Fibroblast of peridontal ligament (primary cell): ENCODE results near the gene NOL4L.
"Not testable (repeated sequence)": the region's sequence is repeated elsewhere in the genome, so short reads cannot be mapped to it uniquely, and the experiment has no call there.

ENCODE experiments used
- DNase-seq: peaks from one replicate; pipeline ENCODE4 v3.0.0-alpha.2; 2010; ENCODE audit errors: extremely low read depth

Gene NOL4L

DNA sequence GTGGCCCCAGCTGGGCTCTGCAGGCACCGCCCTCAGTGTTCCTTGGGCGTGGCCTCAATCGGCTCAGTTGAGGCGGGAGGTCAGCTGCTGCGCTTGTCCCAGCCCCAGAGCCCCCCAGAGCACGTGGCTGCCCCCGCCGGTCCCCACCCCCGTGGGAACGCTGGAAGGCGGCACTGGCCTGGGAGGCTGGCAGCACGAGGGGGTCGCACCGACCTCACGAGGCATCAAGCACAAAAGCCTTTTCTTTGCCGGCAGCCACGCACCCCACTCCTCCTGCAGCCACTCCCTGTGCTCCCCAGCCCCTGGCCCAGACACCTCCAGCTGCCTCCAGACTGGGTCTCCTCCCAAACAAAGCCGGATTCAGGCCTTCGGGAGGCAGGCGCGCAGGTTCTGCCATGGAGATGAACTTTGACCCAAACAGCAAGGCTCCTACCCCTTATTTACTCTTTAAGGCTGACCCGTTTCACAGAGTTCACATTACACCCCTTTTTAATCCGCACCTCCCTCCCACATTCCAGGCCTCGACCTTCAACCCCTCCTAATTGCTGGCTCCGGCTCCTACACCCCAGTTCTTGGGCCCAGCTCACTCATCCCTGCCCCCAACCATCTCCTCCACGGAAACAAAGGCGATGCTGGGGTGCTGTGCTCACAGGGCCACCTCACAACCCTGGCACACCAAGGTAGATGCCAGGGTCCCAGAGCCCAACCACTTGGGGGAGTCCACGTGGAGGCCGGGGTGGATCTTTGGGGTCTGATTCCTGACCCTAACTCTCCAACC lies 111.7 kb downstream of the NOL4L start:
- no peak for DNase-seq

GRCh38 chr20:32472581-32473207 lies 112.4 kb downstream of the NOL4L start:
- no peak for DNase-seq

DNA sequence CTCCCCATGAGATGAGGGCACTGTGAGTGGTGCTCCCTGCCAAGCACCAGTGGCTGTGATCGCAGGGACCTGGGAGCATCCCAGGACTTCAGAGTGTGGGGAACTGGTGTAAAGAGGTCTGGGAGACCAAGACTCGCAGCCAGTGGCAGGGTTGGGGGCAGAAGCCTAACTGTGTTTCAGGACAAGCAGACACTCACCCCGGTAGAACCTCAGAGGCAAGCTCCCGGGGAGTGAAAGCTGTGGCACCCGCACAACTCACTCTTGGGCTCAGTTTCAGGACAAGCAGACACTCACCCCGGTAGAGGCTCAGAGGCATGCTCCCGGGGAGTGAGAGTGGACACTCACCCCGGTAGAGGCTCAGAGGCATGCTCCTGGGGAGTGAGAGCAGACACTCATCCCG lies 114.2 kb downstream of the NOL4L start:
- no peak for DNase-seq

DNA sequence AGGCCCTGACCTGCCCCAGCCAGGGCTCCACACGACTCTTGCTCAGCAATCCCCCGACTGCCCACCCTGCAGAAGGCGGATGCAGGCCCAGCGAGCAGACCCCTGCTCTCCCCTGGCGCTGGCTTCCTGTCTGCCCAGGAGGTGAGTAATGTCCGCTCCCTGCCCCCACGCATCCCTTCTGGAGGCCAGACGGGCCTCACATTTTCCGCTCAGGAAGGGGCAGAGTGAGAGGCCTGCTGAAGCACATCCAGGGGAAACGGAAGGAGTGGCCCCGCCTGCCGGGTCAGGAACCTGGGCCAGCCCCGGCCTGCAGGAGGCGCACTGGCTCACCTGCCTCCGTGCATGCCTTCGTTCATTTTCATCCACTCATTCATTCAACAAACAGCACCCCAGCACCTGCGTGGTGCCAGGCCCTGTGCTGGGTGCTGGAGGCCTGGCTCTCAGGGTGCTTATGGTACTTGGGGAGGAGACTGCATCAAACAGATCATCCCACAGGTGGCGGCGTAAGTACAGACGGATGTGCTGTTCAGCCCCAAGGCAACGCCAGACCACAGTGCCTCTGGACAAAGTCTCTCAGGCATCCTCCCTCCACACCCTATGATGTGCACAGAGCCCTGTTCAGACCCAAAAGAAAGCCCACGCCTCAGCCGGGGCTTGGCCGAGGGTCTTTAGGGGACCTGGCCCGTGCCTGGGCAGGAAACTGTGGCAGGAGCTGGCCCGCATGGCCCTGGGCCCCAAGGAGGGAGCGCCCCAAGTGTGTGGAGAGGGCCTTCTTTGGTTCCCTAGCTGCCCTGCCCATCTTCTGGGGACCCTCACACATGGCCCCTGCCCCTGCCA lies 114.9 kb downstream of the NOL4L start:
- DNase-seq: peak; percentile 38

- DNase-seq: no peak
Observed at GRCh38 chr20:32468860-32469259, 116.3 kb downstream of the NOL4L start.

- no peak for DNase-seq
Observed at GRCh38 chr20:32468313-32468640, 116.9 kb downstream of the NOL4L start.

DNA sequence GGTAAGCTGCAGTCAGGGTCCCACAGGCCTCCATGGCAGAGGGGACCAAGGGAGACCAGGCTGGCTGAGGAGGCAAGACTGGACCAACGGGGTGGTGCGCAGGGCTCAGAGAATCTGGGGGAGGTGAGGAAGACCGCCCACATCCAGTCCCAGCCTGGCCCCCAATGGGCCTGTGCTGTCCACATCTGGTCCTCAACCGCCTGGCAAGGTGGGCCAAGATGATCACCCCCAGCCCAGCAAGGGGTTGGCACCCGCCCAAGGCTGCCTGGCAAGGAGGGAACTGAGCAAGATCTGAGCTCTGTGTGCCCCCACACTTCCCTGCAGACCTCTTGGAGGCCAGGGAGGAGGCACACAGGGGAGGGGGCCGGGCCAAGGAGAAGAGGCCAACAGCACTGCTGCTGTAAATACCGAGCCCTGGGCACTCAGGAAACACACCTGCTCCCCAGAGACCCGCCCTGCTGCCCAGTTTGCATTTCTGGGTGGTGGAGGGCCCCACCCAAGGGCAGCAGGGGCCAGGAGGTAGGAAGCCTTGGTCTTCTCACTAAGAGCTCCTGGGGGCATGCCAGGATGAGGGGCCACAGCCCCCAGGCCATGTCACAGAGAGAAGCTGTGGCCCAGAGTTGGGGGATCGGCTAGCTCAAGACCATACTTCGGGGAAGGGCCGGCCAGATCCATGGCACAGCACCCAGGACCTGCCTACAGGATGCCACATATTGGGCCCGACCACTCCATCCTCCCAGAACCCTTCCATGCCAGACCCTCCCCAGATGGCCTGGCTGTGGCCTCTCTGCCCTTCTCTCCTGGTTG lies 117.4 kb downstream of the NOL4L start:
- no peak for DNase-seq

GRCh38 chr20:32466739-32467505 lies 118.2 kb downstream of the NOL4L start:
- DNase-seq: no peak

DNA sequence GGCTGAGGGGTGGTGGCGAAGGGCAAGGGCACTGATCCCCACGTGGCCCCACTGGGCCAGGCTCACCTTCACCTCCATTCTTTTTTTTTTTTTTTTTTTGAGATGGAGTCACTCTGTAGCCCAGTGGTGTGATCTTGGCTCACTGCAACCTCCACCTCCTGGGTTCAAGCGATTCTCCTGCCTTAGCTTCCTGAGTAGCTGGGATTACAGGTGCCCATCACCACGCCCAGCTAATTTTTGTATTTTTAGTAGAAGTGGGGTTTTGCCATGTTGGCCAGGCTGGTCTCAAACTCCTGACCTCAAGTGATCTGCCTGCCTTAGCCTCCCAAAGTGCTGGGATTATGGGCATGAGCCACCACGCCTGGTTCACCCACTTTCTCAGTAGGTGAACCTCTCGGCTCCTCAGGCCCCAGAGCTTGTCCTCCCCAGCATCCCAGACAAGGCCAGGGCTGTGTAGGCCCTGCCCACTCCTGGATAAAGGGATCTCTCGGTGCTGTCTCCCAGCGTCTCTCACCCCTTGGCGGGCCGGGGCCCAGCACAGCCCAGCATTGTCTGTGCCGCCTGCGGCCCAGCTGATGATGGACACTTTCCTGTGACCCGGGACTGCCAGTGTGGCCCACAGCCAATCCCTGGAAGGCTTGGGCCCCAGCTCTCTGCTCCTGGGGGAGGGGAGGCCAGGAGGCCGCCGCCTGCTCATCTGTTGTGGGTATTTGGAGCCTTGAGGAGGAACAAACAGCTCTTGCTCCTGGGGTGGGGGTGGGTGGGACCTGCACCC lies 119.0 kb downstream of the NOL4L start:
- not testable (repeated sequence) for DNase-seq

DNA sequence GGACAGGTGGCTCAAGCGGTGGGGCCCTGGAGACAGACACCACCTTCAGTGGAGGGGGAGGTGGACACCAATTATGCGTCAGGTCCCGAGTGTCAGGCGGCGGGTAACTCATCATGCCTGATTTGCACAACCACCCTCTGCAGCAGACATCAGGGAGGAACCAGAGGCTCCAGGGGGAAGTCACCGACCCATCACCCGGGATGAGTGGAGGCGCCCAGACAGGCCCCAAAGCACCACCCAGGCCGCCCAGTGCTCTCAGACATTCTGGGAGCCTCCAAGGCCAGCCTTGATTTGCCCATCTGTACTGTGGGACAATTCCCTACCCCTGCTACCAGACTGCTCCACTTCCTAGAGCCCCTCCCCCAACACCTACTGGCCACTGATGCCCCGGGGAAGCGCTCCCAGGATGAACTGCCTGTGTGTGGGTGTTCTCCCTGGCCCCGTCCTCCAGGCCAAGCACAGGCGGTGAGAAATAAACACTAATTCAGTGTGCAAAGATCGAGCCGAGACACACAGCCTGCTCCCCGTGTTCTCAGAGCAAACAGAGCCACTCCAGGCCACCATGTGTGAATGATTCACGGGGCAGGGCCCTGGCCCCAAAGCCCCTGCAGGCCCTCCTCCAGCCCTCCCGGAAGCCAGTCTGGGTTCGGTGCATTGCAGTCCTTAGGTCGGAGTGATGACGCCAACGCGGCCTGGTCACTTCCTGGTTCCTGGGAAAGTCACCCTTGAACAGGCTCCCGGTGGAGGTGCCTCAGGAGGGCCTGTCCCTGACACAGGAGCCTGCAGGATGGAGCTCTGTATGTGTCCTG lies 119.8 kb downstream of the NOL4L start:
- DNase-seq: peak; percentile 54

GRCh38 chr20:32464401-32465091 lies 120.6 kb downstream of the NOL4L start:
- no peak for DNase-seq

DNA sequence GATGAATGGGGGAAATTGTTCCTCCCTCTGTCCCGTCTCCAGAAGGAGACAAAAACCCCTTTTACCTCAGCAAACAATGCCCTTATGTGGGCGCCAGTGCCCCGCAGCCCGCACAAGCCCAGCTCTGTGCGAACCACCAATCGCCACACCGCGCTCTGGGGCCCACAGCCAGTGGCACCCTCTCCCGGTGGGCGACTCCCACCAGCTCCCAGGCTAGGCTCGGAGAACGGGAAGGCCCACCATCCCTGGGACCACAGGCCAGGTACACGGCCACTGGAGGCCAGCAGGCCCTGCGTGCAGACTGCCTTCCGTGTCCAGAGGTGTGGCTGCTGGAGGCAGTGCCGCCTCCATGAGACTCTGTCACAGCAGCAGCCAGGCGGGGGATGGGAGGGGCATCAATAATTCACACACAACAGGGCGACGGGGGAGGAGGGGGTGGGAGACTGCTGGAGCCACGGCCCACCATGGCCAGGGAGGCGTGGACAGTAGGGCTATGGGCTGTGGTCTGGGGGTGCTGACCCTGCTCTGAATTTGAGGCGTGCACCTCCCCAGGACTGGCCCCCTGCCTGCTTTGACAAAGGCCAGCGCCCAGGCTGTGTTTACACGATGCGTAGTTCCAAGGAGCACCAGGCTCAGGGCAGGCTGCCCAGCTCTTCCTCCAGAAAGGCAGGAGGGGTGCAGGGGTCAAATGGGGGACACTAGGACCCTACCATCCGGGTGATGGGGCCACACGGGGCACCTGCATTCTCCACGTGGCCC lies 121.3 kb downstream of the NOL4L start:
- DNase-seq: no peak

GRCh38 chr20:32462900-32463641 lies 122.1 kb downstream of the NOL4L start:
- DNase-seq: no peak

DNA sequence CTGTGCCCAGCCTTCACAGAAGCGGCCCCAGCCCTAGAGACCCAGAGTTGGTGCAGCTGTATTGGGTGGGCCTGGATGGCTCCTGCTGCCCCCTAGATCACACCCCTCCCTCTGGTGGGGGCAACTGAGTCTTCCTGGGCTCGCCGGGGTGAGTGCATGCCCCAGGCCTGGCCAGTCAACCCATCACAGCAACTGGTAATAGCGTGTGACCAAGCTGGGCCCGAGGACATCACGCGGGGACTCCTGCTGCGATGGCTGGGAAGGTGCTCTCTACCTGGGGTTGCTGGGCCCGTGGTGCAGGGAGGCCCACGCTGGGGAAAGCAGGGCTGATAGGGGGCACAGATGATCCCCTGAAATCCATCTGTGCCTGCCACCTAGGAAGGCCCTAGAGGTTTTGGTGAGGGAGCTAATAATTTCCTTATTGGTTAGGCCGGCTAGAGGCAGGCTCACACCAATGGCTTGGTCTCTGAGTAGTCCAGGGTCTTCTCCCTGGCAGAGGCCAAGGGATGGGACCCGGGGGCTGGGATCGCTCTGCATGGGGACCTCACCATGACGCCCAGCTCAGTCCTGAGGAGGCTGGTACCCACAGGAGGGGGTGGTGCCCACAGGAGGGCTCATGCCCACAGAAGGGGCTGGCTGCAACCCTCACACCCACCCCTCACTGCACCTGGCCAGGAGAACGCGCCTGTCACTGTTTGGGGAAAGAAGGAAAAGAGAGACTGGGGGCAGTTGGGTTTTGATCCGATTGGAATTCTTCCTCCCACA lies 123.1 kb downstream of the NOL4L start:
- no peak for DNase-seq

- DNase-seq: no peak
Observed at GRCh38 chr20:32460683-32461320, 124.3 kb downstream of the NOL4L start.

GRCh38 chr20:32460231-32460630 lies 124.9 kb downstream of the NOL4L start:
- no peak for DNase-seq
